ENCODE data around the gene NPB.

Gene NPB

DNA sequence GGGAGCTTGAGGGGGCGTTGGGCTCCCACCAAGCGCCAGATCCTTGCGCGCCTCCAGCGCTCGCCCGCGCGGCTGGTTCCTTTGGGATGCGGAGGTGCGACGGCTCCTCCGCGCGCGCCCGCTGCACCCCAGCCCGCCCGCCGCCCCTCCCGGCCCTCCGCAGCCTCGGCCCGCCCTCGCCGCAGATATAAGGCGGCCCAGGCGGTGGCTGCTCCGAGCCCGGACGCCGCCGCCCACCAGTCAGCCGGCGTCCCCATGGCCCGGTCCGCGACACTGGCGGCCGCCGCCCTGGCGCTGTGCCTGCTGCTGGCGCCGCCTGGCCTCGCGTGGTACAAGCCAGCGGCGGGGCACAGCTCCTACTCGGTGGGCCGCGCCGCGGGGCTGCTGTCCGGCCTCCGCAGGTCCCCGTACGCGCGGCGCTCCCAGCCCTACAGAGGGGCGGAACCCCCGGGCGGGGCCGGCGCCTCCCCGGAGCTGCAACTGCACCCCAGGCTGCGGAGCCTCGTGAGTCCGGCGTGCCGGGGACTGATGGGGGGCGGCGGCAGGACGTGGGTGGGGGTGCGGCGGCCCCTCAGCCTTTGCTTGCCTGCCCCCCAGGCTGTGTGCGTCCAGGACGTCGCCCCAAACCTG, at the start of gene NPB:
TSS of gene NPB (plus strand) at position 216 of the 630 bp plus-strand sequence. CDS start at position 256, 40 bp downstream.
- intact Hi-C loops (cut with DNase I) = no loop called here
- peak in 22 of 42 donors; percentile 27 to 69 (median 42) for DNase-seq

DNA sequence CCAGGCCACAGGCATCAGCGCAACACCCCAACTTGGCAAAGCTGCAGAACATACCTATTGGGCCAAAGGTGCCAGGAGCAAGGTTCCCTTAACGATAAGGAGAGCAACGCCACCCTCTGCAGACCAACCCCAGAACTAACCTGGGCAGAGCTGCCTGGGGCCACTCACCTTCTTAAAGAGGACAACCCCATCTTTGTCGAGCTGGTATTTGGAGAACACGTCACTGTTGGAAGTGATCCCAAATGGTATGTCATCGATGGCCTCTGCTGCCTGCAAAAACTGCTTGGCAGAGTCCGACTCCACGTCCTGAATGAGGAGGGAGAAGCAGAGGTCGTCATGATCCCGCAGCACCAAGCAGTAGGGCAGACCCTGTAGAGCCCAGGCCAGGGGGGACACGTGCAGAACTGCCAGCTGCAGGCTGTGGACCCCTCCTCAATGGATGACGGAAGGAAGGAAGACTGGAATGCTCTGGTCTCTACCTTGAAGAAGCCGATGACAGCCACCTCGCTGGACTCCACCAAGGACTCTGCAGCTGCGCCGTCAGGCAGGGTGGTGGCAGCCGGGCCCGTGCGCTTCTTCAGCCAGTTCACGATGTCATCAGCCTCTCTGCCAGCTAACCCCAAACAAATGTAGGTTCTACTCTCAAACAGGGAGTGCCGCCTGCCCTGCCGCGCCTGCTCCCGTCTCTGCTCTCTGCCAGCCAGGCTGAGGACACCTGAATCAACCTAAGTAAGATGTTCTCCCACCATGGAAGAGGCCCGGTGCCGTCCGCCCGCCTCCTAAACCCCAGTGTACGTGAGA, 46.9 kb upstream of the NPB start:
- intact Hi-C loops (cut with DNase I) = no loop called here

DNA sequence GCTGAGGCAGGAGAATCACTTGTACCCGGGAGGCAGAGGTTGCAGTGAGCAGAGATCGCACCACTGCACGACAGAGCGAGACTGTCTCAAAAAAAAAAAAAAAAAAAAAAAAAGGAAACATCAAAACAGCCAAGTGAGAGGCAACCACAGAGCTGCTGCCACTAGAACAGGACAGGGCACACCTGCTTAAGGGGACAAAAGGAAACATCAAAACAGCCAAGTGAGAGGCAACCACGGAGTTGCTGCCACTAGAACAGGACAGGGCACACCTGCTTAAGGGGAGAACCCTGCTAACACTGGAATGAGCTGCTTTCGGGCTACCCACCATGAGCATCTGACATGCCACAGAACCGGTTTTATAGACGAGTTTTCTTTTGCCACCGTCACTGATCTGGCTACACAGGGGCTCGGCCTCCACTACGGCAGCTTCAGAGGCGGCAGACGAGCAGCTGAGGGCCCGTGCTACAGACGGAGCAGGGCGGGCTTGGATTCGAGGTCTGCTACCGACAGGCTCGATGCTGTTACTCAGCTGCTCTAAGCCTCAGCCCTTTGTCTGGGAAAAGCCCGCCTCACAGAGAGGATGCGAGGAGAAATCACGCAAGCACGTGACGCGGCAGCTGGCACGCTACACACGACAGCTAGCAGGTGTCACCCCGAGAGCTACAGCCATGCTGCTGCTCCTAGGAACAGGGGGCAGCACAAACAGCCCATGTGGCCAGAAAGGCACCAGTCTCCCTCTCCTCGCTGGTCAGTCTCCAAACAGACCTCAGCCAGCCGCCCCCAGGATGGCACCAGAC, 43.7 kb upstream of the NPB start:
- intact Hi-C loops (cut with DNase I) = loop anchor here (2.0 kb wide), 1 partner anchor 22 kb away; no protein-coding TSS in a partner anchor
- no peak for DNase-seq

More for the DNA sequence above, 46.9 kb upstream of the NPB start:
- no peak for DNase-seq

DNA sequence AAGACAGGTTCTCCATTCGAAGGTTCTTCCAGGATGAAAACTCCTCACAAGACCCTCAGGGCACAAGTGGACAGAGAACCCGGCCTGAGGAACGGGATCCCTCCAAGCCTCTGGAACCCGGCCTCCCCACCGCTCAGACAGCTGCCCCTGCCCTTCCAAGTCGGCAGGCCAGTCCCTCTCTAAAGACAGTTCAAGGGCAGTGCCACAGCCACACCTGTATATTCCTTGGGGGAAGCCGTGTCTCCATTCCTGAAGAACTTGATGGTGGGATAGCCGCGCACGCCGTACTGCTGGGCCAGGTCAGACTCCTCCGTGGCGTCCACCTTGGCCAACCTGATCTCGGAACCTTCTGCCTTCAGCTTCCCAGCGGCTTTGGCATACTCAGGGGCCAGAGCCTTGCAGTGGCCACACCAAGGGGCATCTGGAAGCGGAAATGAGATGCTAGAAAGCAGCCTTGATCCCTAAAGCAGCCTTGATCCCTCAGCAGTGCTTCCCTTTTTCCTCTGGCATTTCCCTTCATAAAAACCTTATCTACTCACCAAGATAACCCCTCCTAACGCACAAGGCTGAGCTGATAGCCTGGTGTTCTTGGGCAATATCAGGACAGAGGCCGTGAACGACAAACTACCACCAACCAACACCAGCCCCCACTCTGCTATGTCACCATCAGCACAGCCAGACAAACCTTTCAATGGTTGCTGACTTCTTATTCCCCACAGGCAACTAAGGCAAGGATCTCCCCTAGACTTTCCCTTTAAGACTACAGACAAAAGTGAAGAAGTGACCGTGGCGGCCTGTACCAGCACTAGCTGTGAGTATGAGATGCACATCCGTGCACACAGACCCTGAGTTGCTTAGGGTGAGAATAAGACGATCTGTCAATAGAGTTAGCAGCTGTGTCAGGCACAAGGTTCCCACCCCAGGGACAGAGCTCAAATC, 42.8 kb upstream of the NPB start:
- intact Hi-C loops (cut with DNase I) = loop anchor here (2.0 kb wide), 1 partner anchor 22 kb away; no protein-coding TSS in a partner anchor

DNA sequence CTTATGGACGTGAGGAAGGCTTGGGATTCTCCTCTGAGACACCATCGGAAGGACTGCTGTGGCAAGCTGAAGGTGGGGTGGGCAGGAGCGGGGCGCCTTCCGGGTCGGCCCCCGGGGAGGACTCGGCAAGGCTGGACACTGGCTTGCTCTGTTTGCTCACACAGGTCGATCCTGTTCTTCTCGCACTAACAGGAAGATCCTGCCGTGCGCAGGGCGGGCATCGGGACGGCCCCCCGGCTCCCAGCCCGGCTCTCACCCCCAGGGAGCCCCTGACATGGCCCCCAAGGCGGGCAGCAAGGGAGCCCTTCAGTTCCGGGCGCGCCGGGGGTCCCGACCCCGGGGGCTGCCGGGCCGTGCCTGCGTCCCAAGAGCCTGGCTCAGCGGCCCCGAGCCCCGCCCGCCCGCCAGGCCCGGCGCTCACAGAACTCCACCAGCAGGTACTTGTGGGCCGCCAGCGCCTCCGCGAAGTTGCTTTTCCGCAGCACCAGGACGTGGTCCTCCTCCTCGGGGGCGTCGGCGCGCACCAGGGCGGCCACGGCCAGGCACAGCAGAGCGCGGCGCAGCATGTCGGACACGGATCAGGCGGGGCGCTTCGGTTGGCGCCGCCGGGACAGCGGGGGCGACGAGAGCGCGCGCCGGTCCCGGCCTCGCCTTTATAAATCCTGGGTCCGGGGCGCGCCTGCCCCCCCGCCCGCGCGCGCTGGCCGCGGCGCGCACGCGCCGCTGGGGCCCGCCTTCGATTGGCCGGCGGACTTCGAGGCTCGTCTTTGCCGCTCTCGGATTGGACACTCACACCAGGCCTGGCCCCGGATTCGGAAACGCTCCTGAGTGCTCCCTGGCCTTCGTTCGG, 41.9 kb upstream of the NPB start, which contains the start of gene P4HB:
TSS of gene P4HB (minus strand) at position 630 of the 850 bp plus-strand sequence. CDS start at position 566, 64 bp downstream.
- DNase-seq = peak in 1 of 42 donors; percentile 14
- intact Hi-C loops (cut with DNase I) = loop anchor here (2.0 kb wide), 1 partner anchor 23 kb away; no protein-coding TSS in a partner anchor

More for the DNA sequence above, 42.8 kb upstream of the NPB start:
- DNase-seq = no peak

DNA sequence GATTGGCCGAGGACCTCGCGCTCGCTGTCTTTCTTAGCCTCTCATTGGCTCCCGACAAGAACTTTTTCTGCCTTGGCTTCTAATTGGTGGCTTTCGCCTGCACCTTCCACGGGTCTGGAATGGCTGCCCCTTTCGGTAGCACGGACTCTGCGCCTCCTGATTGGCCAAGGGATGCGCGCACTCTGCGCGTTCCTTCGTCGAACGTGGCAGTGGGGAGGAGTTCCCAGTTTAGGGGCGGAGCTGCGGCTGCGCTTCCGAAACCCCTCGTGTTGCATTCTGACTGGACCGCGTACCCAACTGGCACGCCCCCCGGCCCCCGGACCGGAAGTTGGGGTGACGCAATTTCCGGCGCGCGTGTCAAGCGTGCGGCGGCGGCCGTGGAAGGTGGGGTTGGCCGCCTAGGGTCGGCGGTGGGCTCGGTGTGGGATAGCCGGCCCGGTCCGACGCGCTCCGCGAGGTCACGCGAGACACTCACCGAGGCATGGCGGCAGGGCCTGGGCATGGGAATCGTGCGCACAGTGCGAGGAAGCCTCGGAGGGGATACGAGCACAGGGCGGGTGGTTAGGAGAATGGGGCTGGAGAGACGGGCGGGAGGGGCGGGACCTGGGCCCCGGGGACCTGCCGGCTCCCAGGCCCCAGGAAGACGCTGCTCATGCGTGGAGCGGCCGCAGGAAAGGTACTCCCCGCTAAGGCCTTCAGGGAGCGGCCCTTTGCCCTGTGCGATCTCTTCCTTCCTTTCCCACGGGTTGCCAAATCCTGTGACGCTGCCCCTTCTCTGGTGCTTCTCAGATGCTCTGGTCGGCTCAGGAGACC, 41.1 kb upstream of the NPB start:
- intact Hi-C loops (cut with DNase I) = no loop called here
- peak; percentile 97 to 100 (median 100) for DNase-seq

DNA sequence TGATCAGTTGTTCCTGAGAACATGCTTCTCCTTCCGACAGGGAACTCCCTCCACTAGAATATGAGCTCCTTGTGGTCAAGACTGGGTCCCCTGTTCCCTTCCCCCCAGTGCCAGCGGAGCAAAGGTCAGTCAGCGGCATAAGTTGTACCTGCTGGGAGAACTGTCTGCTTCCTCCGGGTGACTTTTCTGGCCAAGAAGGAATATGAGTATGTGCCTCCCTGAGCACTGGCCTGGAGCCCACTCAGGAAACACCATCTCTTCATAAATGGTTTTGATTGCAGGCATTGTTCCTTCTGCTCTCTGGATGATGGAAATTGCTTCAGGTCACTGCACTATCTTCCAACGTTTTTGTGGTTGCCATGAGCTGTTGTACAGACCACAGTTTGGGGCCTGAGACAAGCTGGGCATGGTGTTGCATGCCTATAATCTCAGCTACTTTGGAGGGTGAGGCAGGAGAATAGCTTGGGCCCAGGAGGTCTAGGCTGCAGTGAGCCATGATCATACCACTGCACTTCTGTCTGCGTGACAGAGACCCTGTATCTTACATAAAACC, 38.8 kb upstream of the NPB start:
- DNase-seq = no peak
- intact Hi-C loops (cut with DNase I) = no loop called here

DNA sequence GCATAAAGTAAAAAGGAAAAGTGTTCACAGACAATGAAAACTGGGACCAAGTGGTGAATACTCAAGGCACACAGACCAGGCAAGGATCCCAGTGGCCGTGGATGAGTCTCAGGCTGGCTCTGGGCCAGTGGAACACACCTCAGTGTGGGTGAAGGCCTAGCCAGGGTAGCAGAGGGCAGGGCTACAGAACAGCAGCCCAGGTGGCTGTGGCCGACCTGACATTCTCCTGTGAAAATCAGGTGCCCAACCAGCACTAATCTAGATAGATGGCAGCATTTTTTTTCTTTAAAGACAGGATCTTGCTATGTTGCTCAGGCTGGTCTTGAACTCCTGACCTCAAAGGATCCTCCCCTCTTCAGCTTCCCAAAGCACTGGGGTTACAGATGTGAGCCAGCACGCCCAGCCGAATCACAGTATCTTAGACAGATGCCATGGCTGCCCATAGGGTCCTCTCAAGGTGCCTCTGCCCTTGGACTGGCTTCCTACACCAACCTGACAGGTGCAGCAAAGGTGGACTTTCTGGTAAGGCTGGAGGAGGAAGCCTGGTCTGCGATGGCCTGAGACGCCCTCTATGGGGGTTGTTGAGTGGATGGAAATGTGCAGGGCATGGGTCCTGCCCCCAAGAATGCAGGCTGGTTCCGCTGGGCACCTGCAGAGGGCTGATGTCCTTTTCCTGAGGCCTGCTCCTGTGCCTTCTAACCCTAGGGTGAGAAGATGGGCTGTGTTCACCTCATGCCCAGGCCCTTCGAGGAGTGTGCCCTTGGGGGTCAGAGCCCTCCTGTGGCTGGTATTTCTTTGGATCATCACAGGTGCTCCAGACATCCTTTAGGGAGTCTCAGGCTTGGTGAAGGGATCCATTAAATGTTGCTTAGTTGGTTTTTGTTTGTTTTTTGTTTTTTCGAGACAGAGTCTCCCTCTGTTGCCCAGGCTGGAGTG, 37.9 kb upstream of the NPB start:
- no peak for DNase-seq
- intact Hi-C loops (cut with DNase I) = no loop called here

DNA sequence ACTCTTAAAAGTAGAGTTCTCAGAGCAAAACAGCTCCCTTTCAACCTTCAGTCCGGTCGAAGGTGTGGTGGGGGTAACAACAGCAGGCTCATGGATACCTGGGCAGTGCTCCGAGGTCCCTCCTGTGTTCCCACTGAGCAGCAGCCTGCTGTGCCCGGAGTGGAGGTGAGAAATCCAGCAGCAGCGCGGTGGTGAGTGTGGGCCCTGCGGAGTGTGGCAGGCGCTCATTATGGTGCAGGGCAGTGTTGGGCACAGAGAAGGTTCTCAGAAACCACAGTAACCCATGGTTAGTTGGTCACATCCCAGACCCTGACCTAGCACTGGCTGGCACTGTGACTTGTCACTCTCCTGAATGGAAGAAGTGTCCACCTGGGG, 36.7 kb upstream of the NPB start:
- DNase-seq = no peak

DNA sequence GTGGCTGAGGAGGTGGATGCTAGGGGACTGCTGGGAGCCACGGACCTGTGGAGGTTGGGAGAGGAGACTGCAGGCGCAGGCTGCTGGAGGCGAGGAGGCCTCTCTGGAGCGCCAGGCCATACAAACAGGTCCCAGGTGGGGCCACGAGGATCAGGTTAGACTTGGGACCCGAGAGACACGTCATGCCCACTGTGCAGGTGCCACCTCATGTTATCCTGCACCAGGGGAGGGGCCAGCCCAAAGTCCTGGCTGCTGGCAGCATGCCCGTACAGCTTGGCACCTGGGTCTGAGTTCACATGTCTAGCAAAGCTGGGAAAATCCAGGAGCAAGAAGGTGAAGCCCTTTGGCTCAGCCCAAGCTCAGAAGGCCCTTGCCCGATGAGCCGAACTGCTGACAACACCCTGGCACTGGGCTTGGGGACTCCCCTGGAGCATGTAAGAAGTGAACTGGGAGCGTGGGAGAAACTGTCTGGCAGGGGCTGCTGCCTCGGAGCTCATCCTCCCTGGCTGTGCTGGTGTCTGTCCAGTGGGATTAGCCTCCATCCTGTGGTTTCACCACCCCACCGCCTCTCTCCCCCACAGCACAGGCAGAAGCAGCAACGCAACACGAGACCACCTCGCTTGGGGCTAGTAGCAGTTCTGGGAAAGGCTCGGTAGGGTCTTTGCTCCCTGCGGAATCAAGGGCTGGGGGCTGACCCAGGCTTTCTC, 36.2 kb upstream of the NPB start:
- DNase-seq = no peak
- intact Hi-C loops (cut with DNase I) = no loop called here

More for the DNA sequence above, 36.7 kb upstream of the NPB start:
- intact Hi-C loops (cut with DNase I) = no loop called here

DNA sequence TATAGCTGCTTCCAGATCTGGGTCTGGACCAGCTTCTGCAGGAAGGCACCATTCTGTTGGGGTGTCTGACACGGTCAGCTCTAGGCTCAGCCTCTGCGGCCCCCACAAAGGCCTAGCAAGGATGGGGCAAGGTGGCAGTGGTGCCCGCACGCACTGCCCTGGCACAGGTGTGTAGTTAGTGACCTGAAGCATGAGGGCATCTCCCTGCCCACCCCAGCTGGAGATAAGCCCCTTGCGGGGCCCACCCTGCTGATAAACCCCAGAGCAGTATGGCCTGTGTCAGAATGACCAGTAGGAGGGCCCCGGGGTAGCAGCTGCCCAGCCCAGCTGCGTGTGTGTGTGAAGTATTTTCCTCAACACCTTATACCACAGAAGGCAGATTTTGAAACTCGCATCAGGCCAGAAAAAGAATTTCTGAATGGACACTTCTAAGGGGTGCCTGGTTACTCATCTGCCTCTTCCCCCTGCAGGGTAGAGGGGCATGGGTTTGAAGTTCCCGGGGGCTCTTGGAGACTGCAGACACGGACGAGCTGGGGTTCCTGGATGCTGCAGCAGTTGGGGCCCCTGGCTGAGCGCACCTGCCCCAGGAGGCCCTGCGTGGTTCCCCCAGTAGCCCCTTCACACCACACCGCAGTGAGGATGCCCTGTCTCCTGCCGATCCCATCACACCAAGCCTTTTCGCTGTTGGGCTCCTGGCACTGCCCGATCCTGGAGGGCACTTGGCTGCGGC, 35.4 kb upstream of the NPB start:
- DNase-seq = no peak
- intact Hi-C loops (cut with DNase I) = no loop called here

DNA sequence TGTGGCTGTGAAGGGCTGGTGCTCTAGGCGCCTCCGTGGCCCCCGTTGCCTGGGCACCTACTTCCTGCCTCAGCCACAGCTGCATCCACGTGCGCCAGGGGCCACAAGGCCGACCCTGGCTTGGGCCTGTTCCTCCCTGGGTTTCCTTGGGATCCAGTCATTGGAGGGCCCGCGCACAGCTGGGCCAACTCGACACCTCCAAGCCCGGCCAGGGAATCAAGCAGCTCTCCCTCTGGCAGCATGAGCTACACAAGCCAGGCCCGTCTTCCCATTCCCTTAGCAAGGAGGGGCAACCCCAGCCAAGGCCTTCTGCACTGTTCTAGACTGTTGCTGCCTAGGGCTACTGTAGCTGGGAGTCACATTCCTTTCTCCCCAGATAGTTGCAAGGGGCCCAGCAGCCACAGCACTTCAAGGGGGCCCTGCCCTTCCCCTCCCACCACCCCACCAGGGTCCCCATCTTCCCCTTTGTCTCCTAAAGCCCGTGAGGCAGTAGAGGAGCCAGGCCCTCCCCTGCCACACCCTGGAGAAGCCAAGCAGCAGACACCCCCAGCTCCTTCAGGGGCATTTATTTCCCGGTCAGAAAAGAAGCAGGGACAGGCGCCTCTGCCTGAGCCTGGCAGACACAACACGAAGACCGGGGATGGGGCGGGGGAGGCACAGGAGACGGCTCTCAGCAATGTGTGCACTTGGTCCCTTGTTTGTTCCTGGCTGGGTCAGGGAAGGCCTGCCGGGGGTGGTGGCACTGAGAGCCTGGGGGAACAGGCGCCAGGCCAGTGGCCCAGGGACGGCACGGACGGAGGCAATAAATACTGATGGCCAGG, 34.7 kb upstream of the NPB start:
- intact Hi-C loops (cut with DNase I) = no loop called here
- DNase-seq = peak in 2 of 42 donors; percentile 13 to 17

Measured in head of caudate nucleus (tissue), 42 donors.